ENCODE measurements around the gene EHD1. TPM values are rescaled to one million over a fixed set of nuclear protein-coding genes. Genes with fewer than 3 reads are reported as not detected.

EHD1 gene
- total RNA-seq, 2 experiments from 2014 or later = 101 to 153 TPM

DNA sequence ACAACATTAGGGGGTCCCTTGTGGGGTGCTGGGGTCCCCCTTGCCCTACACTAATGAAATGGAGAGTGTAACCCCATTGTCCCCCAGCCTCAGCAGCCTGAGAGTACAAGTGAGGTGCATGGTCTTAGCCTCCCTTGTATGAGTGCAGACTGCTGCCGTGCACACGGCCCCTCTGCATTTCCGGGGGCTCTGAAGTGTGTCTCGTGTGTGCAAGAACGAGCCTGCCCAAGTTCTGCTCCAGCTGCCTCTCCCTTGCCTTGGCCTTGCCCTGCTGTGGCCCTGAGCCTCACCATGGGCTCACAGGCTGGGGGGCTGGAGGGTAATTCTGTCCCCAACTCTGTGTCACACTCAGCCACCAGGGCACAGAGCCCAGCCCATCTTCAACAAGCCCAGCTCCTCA, 5.2 kb upstream of the EHD1 start:
- H4K20me1 ChIP-seq (ENCODE audit: insufficient read depth, low read length) = no peaks in the 10 kb centered on the region
- peak overlapping the region; percentile 17; the same call in 1 of the 2 replicates for H2AFZ ChIP-seq (ENCODE audit: low read length)
- peaks cover 10% of the 10 kb centered on the region; the same call in 1 of the 2 replicates for H3K79me2 ChIP-seq (ENCODE audit: insufficient read depth, low read depth, low read length)
- no peak overlapping the region for H3K4me3 ChIP-seq (ENCODE audit: low read depth, low read length, poor library complexity, severe bottlenecking)
- peaks cover 71% of the 10 kb centered on the region for H3K4me1 ChIP-seq (ENCODE audit: insufficient read depth, low read length, poor library complexity, severe bottlenecking)
- no peaks in the 10 kb centered on the region for H3K9me3 ChIP-seq (ENCODE audit: low read length)
- H3K4me2 ChIP-seq (ENCODE audit: low read length) = peak overlapping the region; percentile 46
- intact Hi-C loops (cut with micrococcal nuclease; ENCODE audit: unreplicated experiment) = no loop called here
- no peaks in the 10 kb centered on the region for H3K9me2 ChIP-seq (ENCODE audit: insufficient read depth, low read length)
- TF ChIP-seq EZH2phosphoT487 (IDR thresholded peaks at IDR 0.05; ENCODE audit: borderline replicate concordance, low read depth, low read length) = no peak
- TF ChIP-seq, protein P1, sequence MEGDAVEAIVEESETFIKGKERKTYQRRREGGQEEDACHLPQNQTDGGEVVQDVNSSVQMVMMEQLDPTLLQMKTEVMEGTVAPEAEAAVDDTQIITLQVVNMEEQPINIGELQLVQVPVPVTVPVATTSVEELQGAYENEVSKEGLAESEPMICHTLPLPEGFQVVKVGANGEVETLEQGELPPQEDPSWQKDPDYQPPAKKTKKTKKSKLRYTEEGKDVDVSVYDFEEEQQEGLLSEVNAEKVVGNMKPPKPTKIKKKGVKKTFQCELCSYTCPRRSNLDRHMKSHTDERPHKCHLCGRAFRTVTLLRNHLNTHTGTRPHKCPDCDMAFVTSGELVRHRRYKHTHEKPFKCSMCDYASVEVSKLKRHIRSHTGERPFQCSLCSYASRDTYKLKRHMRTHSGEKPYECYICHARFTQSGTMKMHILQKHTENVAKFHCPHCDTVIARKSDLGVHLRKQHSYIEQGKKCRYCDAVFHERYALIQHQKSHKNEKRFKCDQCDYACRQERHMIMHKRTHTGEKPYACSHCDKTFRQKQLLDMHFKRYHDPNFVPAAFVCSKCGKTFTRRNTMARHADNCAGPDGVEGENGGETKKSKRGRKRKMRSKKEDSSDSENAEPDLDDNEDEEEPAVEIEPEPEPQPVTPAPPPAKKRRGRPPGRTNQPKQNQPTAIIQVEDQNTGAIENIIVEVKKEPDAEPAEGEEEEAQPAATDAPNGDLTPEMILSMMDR (conservative IDR thresholded peaks at IDR 0.05; ENCODE audit: low read length) = no peak
- ChIA-PET CTCF (ENCODE audit: unreplicated experiment) (interaction anchor here (0.7 to 2.4 kb wide), 6 partner anchors 9 to 35 kb away, joined by 3 to 9 read pairs (median 4); no protein-coding TSS in a partner anchor), POLR2A (interaction anchor here (1.0 to 1.2 kb wide), 2 partner anchors 18 to 35 kb away, joined by 3 to 4 read pairs; no protein-coding TSS in a partner anchor)
- peak; percentile 67 for DNase-seq (ENCODE audit: low spot score)
- peak overlapping the region; percentile 80 for H3K27ac ChIP-seq (ENCODE audit: low read depth, low read length, poor library complexity, severe bottlenecking)
- H3K36me3 ChIP-seq (ENCODE audit: insufficient read depth, low read length) = no peaks in the 10 kb centered on the region
- BruUV-seq (replicated peaks) = no TSS peak

DNA sequence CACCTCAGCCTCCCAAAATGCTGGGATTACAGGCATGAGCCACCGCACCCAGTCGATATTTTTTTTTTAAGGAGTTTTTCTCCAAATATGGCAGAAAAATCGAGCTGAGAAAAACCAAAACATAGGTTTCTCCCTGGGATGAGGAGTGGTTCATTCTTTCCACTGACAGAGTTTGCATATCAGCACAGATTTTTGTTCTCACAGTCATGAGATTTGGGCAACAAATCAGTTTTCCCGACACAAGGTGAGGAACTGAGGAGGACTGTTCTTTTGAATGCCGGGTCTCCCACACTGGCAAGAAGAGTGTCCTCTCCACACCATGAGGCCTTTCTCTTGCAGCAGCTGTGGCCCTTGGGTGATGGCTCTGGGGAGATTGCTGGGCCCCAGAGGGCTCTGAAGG, 3.8 kb upstream of the EHD1 start:
- POLR2A ChIA-PET = interaction anchor here (0.6 to 2.1 kb wide), 3 partner anchors 33 to 99 kb away, joined by 3 to 10 read pairs (median 8); no protein-coding TSS in a partner anchor
- Histone ChIP-seq H3K27ac (ENCODE audit: low read depth, low read length, poor library complexity, severe bottlenecking) (peak overlapping the region; percentile 80), H3K79me2 (ENCODE audit: insufficient read depth, low read depth, low read length) (peaks cover 21% of the 10 kb centered on the region), H3K36me3 (ENCODE audit: insufficient read depth, low read length) (peaks cover 2% of the 10 kb centered on the region; the same call in 1 of the 2 replicates), H3K9me3 (ENCODE audit: low read length) (no peaks in the 10 kb centered on the region), H3K4me1 (ENCODE audit: insufficient read depth, low read length, poor library complexity, severe bottlenecking) (peaks cover 58% of the 10 kb centered on the region), H2AFZ (ENCODE audit: low read length) (peak overlapping the region; percentile 7; the same call in 1 of the 2 replicates), H3K4me2 (ENCODE audit: low read length) (no peak overlapping the region), H4K20me1 (ENCODE audit: insufficient read depth, low read length) (peaks cover 8% of the 10 kb centered on the region; the same call in 1 of the 2 replicates), H3K9me2 (ENCODE audit: insufficient read depth, low read length) (no peaks in the 10 kb centered on the region), H3K4me3 (ENCODE audit: low read depth, low read length, poor library complexity, severe bottlenecking) (no peak overlapping the region)
- no TSS peak for BruUV-seq (replicated peaks)
- TF ChIP-seq EZH2phosphoT487 (IDR thresholded peaks at IDR 0.05; ENCODE audit: borderline replicate concordance, low read depth, low read length) = no peak
- TF ChIP-seq, protein P1 (conservative IDR thresholded peaks at IDR 0.05; ENCODE audit: low read length) = no peak
- no peak for DNase-seq (ENCODE audit: low spot score)
- CTCF ChIA-PET (ENCODE audit: unreplicated experiment) = interaction anchor here (1.3 kb wide), 1 partner anchor 29 kb away, joined by 4 read pairs; no protein-coding TSS in a partner anchor
- intact Hi-C loops (cut with micrococcal nuclease; ENCODE audit: unreplicated experiment) = no loop called here

DNA sequence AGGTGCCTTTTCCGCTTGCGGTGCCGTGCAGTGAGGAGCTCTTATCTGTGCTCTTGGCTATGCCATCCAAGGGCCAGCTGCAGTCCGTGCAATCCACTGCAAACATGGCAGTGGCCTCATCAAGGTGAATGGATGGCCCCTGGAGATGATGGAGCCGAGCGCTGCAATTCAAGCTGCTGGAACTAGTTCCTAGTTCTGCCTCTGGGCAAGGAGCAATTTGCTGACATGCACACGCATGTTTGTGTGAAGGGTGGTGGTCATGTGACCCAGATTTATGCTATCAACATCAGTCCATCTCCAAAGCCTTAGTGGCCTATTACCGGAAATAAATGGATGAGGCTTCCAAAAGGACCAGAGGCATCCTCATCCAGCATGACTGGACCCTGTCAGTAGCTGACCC, 3.1 kb upstream of the EHD1 start:
- Histone ChIP-seq H4K20me1 (ENCODE audit: insufficient read depth, low read length) (peaks cover 15% of the 10 kb centered on the region; the same call in 1 of the 2 replicates), H3K36me3 (ENCODE audit: insufficient read depth, low read length) (peaks cover 9% of the 10 kb centered on the region), H3K9me2 (ENCODE audit: insufficient read depth, low read length) (no peaks in the 10 kb centered on the region), H3K27ac (ENCODE audit: low read depth, low read length, poor library complexity, severe bottlenecking) (peak overlapping the region; percentile 80), H3K79me2 (ENCODE audit: insufficient read depth, low read depth, low read length) (peaks cover 29% of the 10 kb centered on the region), H3K4me1 (ENCODE audit: insufficient read depth, low read length, poor library complexity, severe bottlenecking) (peaks cover 56% of the 10 kb centered on the region), H3K4me3 (ENCODE audit: low read depth, low read length, poor library complexity, severe bottlenecking) (no peak overlapping the region), H3K9me3 (ENCODE audit: low read length) (no peaks in the 10 kb centered on the region), H3K4me2 (ENCODE audit: low read length) (no peak overlapping the region), H2AFZ (ENCODE audit: low read length) (no peak overlapping the region)
- POLR2A ChIA-PET = interaction anchor here (0.7 to 2.1 kb wide), 2 partner anchors 28 to 32 kb away, joined by 3 to 10 read pairs; no protein-coding TSS in a partner anchor
- BruUV-seq (replicated peaks) = no TSS peak
- TF ChIP-seq EZH2phosphoT487 (IDR thresholded peaks at IDR 0.05; ENCODE audit: borderline replicate concordance, low read depth, low read length) = no peak
- TF ChIP-seq, protein P1 (conservative IDR thresholded peaks at IDR 0.05; ENCODE audit: low read length) = no peak
- DNase-seq (ENCODE audit: low spot score) = no peak
- CTCF ChIA-PET (ENCODE audit: unreplicated experiment) = no interaction called here
- intact Hi-C loops (cut with micrococcal nuclease; ENCODE audit: unreplicated experiment) = no loop called here

Data from OCI-LY7 (cell line).